ENCODE data around the gene CARD8. TPM values are rescaled to one million over a fixed set of nuclear protein-coding genes. Genes with fewer than 3 reads are reported as not detected.
A peak's percentile ranks its signal among the peaks of the same experiment; 100 is the strongest.
"Not testable (repeated sequence)": the region's sequence is repeated elsewhere in the genome, so short reads cannot be mapped to it uniquely, and the experiment has no call there.

The CARD8 gene
- total RNA-seq, 1 experiment from 2014 or later: 32.3 TPM

- intact Hi-C loops (cut with micrococcal nuclease; ENCODE audit: unreplicated experiment): no loop called here
- CTCF ChIA-PET: interaction anchor here (0.5 to 1.1 kb wide), 2 partner anchors 249 to 304 kb away, joined by 3 read pairs; partner anchors contain the start of gene CABP5
- no peak overlapping the region for H3K4me3 Mint-ChIP-seq (ENCODE audit: low read depth, unreplicated experiment)
- DNase-seq: no peak
- H3K27ac Mint-ChIP-seq (ENCODE audit: unreplicated experiment): no peak overlapping the region
- H3K36me3 Mint-ChIP-seq (ENCODE audit: insufficient read depth, unreplicated experiment): peaks cover 6% of the 10 kb centered on the region
- H3K4me1 Mint-ChIP-seq (ENCODE audit: low read depth, unreplicated experiment): no peaks in the 10 kb centered on the region
- no TSS peak for BruUV-seq (replicated peaks)
- no peak for TF ChIP-seq CTCF (IDR thresholded peaks at IDR 0.05; ENCODE audit: unreplicated experiment)
- peaks cover 22% of the 10 kb centered on the region for H3K27me3 Mint-ChIP-seq (ENCODE audit: unreplicated experiment)
- no peaks in the 10 kb centered on the region for H3K9me3 Mint-ChIP-seq (ENCODE audit: low read depth, unreplicated experiment)
These were observed 37.1 kb upstream of the CARD8 start for GRCh38 chr19:48292798-48293197.

GRCh38 chr19:48291489-48291815 is 35.7 kb upstream of the CARD8 start:
- peak overlapping the region; percentile 70 for H3K4me3 Mint-ChIP-seq (ENCODE audit: low read depth, unreplicated experiment)
- H3K27ac Mint-ChIP-seq (ENCODE audit: unreplicated experiment); H3K36me3 Mint-ChIP-seq (ENCODE audit: insufficient read depth, unreplicated experiment); H3K9me3 Mint-ChIP-seq (ENCODE audit: low read depth, unreplicated experiment); BruUV-seq (replicated peaks); H3K4me1 Mint-ChIP-seq (ENCODE audit: low read depth, unreplicated experiment); DNase-seq: not testable (repeated sequence)
- intact Hi-C loops (cut with micrococcal nuclease; ENCODE audit: unreplicated experiment): loop anchor here (1.0 kb wide), 1 partner anchor 24 kb away; no protein-coding TSS in a partner anchor
- CTCF ChIA-PET: interaction anchor here (0.7 to 1.4 kb wide), 3 partner anchors 18 to 27 kb away, joined by 3 to 4 read pairs (median 3); no protein-coding TSS in a partner anchor
- H3K27me3 Mint-ChIP-seq (ENCODE audit: unreplicated experiment): peaks cover 18% of the 10 kb centered on the region

- peak; percentile 92 for TF ChIP-seq CTCF (IDR thresholded peaks at IDR 0.05; ENCODE audit: unreplicated experiment)
- intact Hi-C loops (cut with micrococcal nuclease; ENCODE audit: unreplicated experiment): loop anchor here (1.0 kb wide), 1 partner anchor 24 kb away; no protein-coding TSS in a partner anchor
- no TSS peak for BruUV-seq (replicated peaks)
- Mint-ChIP-seq H3K4me3 (ENCODE audit: low read depth, unreplicated experiment) (peak overlapping the region; percentile 70), H3K36me3 (ENCODE audit: insufficient read depth, unreplicated experiment) (peaks cover 6% of the 10 kb centered on the region), H3K4me1 (ENCODE audit: low read depth, unreplicated experiment) (no peaks in the 10 kb centered on the region), H3K27ac (ENCODE audit: unreplicated experiment) (no peak overlapping the region), H3K27me3 (ENCODE audit: unreplicated experiment) (peaks cover 18% of the 10 kb centered on the region), H3K9me3 (ENCODE audit: low read depth, unreplicated experiment) (peaks cover 8% of the 10 kb centered on the region)
- DNase-seq: peak; percentile 87
- CTCF ChIA-PET: interaction anchor here (0.6 to 1.4 kb wide), 3 partner anchors 18 to 304 kb away, joined by 3 to 5 read pairs (median 4); no protein-coding TSS in a partner anchor
These were observed 35.2 kb upstream of the CARD8 start for GRCh38 chr19:48290771-48291488.

- H3K27ac Mint-ChIP-seq (ENCODE audit: unreplicated experiment): no peak overlapping the region
- BruUV-seq (replicated peaks): no TSS peak
These were observed 34.7 kb upstream of the CARD8 start for GRCh38 chr19:48290401-48290770.

More at GRCh38 chr19:48290401-48290770, 34.7 kb upstream of the CARD8 start:
- CTCF ChIA-PET: interaction anchor here (0.6 to 1.4 kb wide), 3 partner anchors 17 to 303 kb away, joined by 3 to 5 read pairs (median 4); no protein-coding TSS in a partner anchor
- Mint-ChIP-seq H3K4me3 (ENCODE audit: low read depth, unreplicated experiment) (peak overlapping the region; percentile 70), H3K27me3 (ENCODE audit: unreplicated experiment) (peaks cover 15% of the 10 kb centered on the region), H3K9me3 (ENCODE audit: low read depth, unreplicated experiment) (peaks cover 10% of the 10 kb centered on the region), H3K4me1 (ENCODE audit: low read depth, unreplicated experiment) (no peaks in the 10 kb centered on the region), H3K36me3 (ENCODE audit: insufficient read depth, unreplicated experiment) (peaks cover 6% of the 10 kb centered on the region)
- no peak for DNase-seq
- TF ChIP-seq CTCF (IDR thresholded peaks at IDR 0.05; ENCODE audit: unreplicated experiment): no peak
- intact Hi-C loops (cut with micrococcal nuclease; ENCODE audit: unreplicated experiment): no loop called here

Measured in Calu3 (cell line).